Measurements from ENCODE around the gene GPR162.

GRCh38 chr12:6782119-6782518, 39.5 kb upstream of the GPR162 start:
- no peak for TF ChIP-seq CTCF (IDR thresholded peaks at IDR 0.05; ENCODE audit: low read depth, low read length, poor library complexity, severe bottlenecking)
- no peak for TF ChIP-seq EZH2phosphoT487 (IDR thresholded peaks at IDR 0.05; ENCODE audit: borderline replicate concordance, low read length)
